HG03520 (cell line): Measurements from ENCODE around the gene WDR13.
"Not testable (repeated sequence)": the region's sequence is repeated elsewhere in the genome, so short reads cannot be mapped to it uniquely, and the experiment has no call there.

Experiments
- ATAC-seq: cut with Tn5 transposase; IDR thresholded peaks from one replicate; pipeline ENCODE4 v1.9.1; 2021; ENCODE audit warnings: mild to moderate bottlenecking, moderate library complexity; ENCODE audit not compliant: unreplicated experiment

The WDR13 gene

DNA sequence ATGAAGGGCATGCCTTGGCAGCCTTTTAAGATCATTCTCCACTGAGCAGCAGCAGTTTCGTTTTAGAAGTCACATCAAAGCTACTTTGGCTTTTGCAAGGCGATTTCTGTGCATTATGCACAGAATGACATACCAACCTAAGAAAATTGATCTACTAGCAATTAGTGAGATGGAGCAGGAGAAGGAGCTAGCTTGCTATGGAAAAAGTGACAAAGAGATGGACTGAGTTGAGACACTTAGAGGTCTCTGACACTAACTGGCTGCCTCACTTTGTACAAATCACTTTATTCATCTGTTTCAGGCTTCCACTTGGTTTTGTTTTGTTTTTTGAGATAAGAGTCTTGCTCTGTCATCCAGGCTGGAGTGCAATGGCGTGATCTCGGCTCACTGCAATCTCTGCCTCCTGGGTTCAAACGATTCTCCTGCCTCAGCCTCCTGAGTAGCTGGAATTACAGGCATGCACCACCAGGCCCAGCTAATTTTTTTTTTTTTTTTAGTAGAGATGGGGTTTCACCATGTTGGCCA is 54.8 kb downstream of the WDR13 start:
- ATAC-seq: not testable (repeated sequence)

DNA sequence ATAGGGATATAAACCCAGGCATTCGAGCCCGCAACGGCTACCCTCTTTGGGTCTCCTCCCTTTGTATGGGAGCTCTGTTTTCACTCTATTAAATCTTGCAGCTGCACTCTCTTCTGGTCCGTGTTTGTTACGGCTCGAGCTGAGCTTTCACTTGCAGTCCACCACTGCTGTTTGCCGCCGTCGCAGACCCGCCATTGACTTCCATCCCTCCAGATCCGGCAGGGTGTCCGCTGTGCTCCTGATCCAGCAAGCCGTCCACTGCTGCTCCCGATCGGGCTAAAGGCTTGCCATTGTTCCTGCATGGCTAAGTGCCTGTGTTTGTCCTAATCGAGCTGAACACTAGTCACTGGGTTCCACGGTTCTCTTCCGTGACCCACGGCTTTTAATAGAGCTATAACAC is 57.5 kb downstream of the WDR13 start:
- ATAC-seq: not testable (repeated sequence)
